K562 (cell line): Measurements from ENCODE around the gene DLST. TPM values are rescaled to one million over a fixed set of nuclear protein-coding genes. Genes with fewer than 3 reads are reported as not detected.

Source experiments
- ADNP ChIP-seq: fragments of 200-800 bp; sonication (Bioruptor generic); IDR thresholded peaks from 2 replicates; pipeline ENCODE4 v1.6.1; 2016; ENCODE audit warnings: missing genetic modification characterization, missing compliant biosample characterization
- CBFA2T2 ChIP-seq: fragments of 450-650 bp; conservative IDR thresholded peaks from 2 replicates; pipeline ENCODE4 v1.6.1; 2017; ENCODE audit warnings: mild to moderate bottlenecking
- CCNT2 ChIP-seq: IDR thresholded peaks from 2 replicates; pipeline ENCODE4 v1.6.1; 2011; ENCODE audit warnings: borderline replicate concordance, low read depth, mild to moderate bottlenecking, moderate library complexity, mixed read lengths, low read length; ENCODE audit not compliant: insufficient read length; ENCODE audit errors: extremely low read depth
- COPS2 ChIP-seq: fragments of 450-650 bp; conservative IDR thresholded peaks from 2 replicates; pipeline ENCODE4 v1.6.1; 2016; ENCODE audit warnings: mild to moderate bottlenecking, moderate library complexity
- FOSL1 ChIP-seq: fragments of 200-800 bp; sonication (Bioruptor generic); conservative IDR thresholded peaks from 2 replicates; pipeline ENCODE4 v1.6.1; 2016; ENCODE audit warnings: missing genetic modification characterization, missing compliant biosample characterization
- HLTF ChIP-seq: fragments of 450-650 bp; IDR thresholded peaks from 2 replicates; pipeline ENCODE4 v1.6.1; 2016
- MAFG ChIP-seq: fragments of 450-650 bp; conservative IDR thresholded peaks from 2 replicates; pipeline ENCODE4 v1.6.1; 2016; ENCODE audit warnings: missing genetic modification characterization, missing compliant biosample characterization
- NFE2 ChIP-seq: IDR thresholded peaks from 2 replicates; pipeline ENCODE4 v1.6.1; 2014; ENCODE audit warnings: antibody characterized with exemption, low read depth
- NFIC ChIP-seq: fragments of 450-650 bp; IDR thresholded peaks from 2 replicates; pipeline ENCODE4 v1.6.1; 2017; ENCODE audit warnings: mild to moderate bottlenecking, inconsistent platforms
- RAD21 ChIP-seq, 2 experiments: fragments of 250-450 bp in 1 of 2; fragments of 450-650 bp in 1 of 2; sonication (Bioruptor Pico) in 1 of 2; formaldehyde crosslinking in 1 of 2; IDR thresholded peaks in 1 of 2; conservative IDR thresholded peaks in 1 of 2; 2 replicates each; pipeline versions ENCODE4 v1.4.0 to v1.8.0; 2020 to 2022; ENCODE audit warnings: mild to moderate bottlenecking in 2 of 2, moderate library complexity in 1 of 2
- SMARCC2 ChIP-seq: fragments of 450-650 bp; IDR thresholded peaks from 2 replicates; pipeline ENCODE4 v1.6.1; 2017; ENCODE audit warnings: antibody characterized with exemption, moderate library complexity, mild to moderate bottlenecking, low read depth
- SOX6 ChIP-seq: fragments of 450-650 bp; IDR thresholded peaks from 2 replicates; pipeline ENCODE4 v1.6.1; 2014; ENCODE audit warnings: mild to moderate bottlenecking
- STAT5A ChIP-seq: IDR thresholded peaks from 2 replicates; pipeline ENCODE4 v1.6.1; 2012; ENCODE audit warnings: low read length, inconsistent platforms, borderline replicate concordance
- TBL1XR1 ChIP-seq, 2 experiments: IDR thresholded peaks; 2 replicates each; pipeline ENCODE4 v1.6.1; 2012; ENCODE audit warnings: improper control_type of control experiment in 2 of 2, low read length in 2 of 2, mild to moderate bottlenecking in 1 of 2
- XRCC4 ChIP-seq: IDR thresholded peaks from one replicate; pipeline ENCODE4 v1.6.1; 2011; ENCODE audit not compliant: insufficient read depth, insufficient read length; ENCODE audit errors: extremely low read depth
- ZEB2 ChIP-seq: fragments of 450-650 bp; IDR thresholded peaks from 2 replicates; pipeline ENCODE4 v1.6.1; 2016
- ZNF212 ChIP-seq: fragments of 450-650 bp; formaldehyde crosslinking; IDR thresholded peaks from 2 replicates; pipeline ENCODE4 v1.4.0; 2020; ENCODE audit warnings: mild to moderate bottlenecking
- ZNF263 ChIP-seq: sonication (generic); formaldehyde crosslinking; IDR thresholded peaks from 2 replicates; pipeline ENCODE4 v1.8.0; 2022; ENCODE audit warnings: mild to moderate bottlenecking, missing genetic modification reagents, borderline replicate concordance
- ZNF41 ChIP-seq: fragments of 250-450 bp; sonication (Bioruptor Pico); conservative IDR thresholded peaks from 2 replicates; pipeline ENCODE4 v1.4.0; 2020; ENCODE audit warnings: mild to moderate bottlenecking
- ZNF717 ChIP-seq: fragments of 250-450 bp; sonication (Bioruptor Pico); IDR thresholded peaks from 2 replicates; pipeline ENCODE4 v1.5.0; 2021
- polyA plus RNA-seq, 8 experiments: library from polyadenylated mRNA; depleted of rRNA in 4 of 8; stranded (reverse) in 5 of 8; unstranded in 3 of 8; fragments of >200 nt; fragmentation: Nextera tagmentation in 2 of 8; fragmentation: Illumina TruSeq in 1 of 8; extraction: Ambion mirVana in 2 of 8; extraction: Trizol in 1 of 8; gene quantifications; 2 replicates each; pipeline versions ENCODE4 v1.2.1 to v1.2.3, GENCODE V29; 2011 to 2014; ENCODE audit warnings: inconsistent platforms in 1 of 8, missing spikeins in 1 of 8
- total RNA-seq, 7 experiments: library from RNA; depleted of rRNA in 6 of 7; stranded (reverse); fragments of >200 nt in 6 of 7; fragmentation: Illumina TruSeq in 2 of 7; extraction: Trizol in 2 of 7; gene quantifications; 2 replicates each; pipeline versions ENCODE4 v1.2.1 to v1.2.3, GENCODE V29; 2011 to 2021; ENCODE audit warnings: low replicate concordance in 1 of 7
- TF ChIP-seq, protein P1 (sequence below), 2 experiments: fragments of 200-800 bp in 1 of 2; sonication (Bioruptor generic) in 1 of 2; sonication (generic) in 1 of 2; formaldehyde crosslinking in 1 of 2; IDR thresholded peaks in 1 of 2; conservative IDR thresholded peaks in 1 of 2; 2 replicates each; pipeline versions ENCODE4 v1.5.0 to v1.6.1; 2016 to 2020; ENCODE audit warnings: missing compliant biosample characterization in 1 of 2, missing genetic modification characterization in 1 of 2, missing genetic modification reagents in 1 of 2
- TF ChIP-seq, protein P2 (sequence below): fragments of 450-650 bp; formaldehyde crosslinking; IDR thresholded peaks from 2 replicates; pipeline ENCODE4 v1.4.0; 2020; ENCODE audit warnings: mild to moderate bottlenecking

DLST gene
- total and polyA plus RNA-seq, 9 of the 15 experiments (the other 6 are each of a cell fraction or from before 2014, with no cell fraction given), result 3.0 to 73.7 (median 45.4) TPM

DNA sequence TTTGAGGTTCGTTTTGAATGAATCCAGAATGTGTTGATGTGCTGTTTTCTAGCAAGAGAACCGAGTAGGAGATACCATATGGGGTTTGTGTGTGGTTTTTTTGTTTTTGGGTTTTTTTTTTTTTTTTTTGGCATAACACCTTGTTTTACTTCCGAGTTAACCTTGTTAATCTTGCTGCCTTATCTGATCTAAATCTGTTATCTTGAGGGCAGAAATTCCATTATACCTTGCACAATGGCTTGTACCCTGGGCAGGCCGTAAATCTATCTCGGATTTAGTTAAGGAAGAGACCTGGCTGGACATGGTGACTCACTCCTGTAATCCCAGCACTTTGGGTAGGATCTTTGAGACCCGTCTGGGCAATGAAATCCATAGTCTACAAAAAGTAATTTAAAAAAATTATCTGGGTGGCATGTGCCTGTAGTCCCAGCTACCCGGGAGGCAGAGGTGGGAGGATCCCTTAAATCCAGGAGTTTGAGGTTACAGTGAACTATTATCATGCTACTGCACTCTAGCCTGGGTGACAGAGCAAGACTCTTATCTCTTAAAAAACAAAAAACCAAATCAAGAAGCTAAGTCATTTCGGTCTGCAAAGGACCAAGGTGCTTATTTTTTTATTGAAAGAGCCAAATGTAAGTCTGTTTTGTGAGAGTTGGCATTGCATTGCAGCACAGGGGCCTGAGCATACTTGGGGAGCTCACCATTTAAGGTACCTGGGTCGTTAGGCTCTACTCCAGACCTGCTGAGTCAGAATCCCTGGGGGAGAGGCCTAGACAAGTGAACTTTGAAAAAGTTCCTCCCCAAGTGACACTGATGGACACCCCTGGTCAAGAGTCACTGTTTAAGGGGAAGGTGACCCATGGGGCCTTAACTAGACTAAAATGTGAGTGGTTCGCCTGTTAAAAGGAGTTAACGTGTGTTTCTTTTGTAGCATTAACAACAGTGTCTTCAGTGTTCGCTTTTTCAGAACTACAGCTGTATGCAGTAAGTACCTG, 6.7 kb downstream of the DLST start (continued):
- TF ChIP-seq XRCC4 (no peak), MAFG (peak; percentile 80), ZNF263 (CRISPR knock-in tag) (no peak), STAT5A (peak; percentile 59; the same call in 1 of the 2 replicates), COPS2 (no peak), FOSL1 (peak; percentile 84), ADNP (tag) (peak; percentile 37; the same call in 1 of the 2 replicates), TBL1XR1 (IDR thresholded peaks at IDR 0.05; ENCODE audit: low read length in 2 of 2) (0 out of 4 replicates have a peak, but pooled peaks of 1 of the 2 experiments have one; percentile 69), ZNF212 (CRISPR knock-in tag) (no peak), ZEB2 (0 out of 2 replicates have a peak, but pooled peaks have one; percentile 36), ZNF717 (no peak), RAD21 (CRISPR knock-in tag; conservative IDR thresholded peaks at IDR 0.05 in 1 of 2, IDR thresholded peaks at IDR 0.05 in 1 of 2) (no peak), ZNF41 (no peak), SOX6 (peak; percentile 87), NFE2 (peak; percentile 85), CBFA2T2 (peak; percentile 84), CCNT2 (peak; percentile 67), NFIC (peak; percentile 62), HLTF (0 out of 2 replicates have a peak, but pooled peaks have one; percentile 23), SMARCC2 (peak; percentile 87)
- TF ChIP-seq, protein P1, sequence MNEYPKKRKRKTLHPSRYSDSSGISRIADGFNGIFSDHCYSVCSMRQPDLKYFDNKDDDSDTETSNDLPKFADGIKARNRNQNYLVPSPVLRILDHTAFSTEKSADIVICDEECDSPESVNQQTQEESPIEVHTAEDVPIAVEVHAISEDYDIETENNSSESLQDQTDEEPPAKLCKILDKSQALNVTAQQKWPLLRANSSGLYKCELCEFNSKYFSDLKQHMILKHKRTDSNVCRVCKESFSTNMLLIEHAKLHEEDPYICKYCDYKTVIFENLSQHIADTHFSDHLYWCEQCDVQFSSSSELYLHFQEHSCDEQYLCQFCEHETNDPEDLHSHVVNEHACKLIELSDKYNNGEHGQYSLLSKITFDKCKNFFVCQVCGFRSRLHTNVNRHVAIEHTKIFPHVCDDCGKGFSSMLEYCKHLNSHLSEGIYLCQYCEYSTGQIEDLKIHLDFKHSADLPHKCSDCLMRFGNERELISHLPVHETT (CRISPR knock-in tag; conservative IDR thresholded peaks at IDR 0.05 in 1 of 2, IDR thresholded peaks at IDR 0.05 in 1 of 2), result peak in 1 of 2 experiments; percentile 34; a peak in 1 of 4 replicates
- TF ChIP-seq, protein P2, sequence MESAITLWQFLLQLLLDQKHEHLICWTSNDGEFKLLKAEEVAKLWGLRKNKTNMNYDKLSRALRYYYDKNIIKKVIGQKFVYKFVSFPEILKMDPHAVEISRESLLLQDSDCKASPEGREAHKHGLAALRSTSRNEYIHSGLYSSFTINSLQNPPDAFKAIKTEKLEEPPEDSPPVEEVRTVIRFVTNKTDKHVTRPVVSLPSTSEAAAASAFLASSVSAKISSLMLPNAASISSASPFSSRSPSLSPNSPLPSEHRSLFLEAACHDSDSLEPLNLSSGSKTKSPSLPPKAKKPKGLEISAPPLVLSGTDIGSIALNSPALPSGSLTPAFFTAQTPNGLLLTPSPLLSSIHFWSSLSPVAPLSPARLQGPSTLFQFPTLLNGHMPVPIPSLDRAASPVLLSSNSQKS (CRISPR knock-in tag), result no peak
